Endometrial microvascular endothelial cells (primary cell): ENCODE measurements around the gene HIPK3. TPM values are rescaled to one million over a fixed set of nuclear protein-coding genes. Genes with fewer than 3 reads are reported as not detected.
"Not testable (repeated sequence)": the region's sequence is repeated elsewhere in the genome, so short reads cannot be mapped to it uniquely, and the experiment has no call there.

ENCODE experiments used
- in situ Hi-C: cut with HindIII; loops from 2 replicates; pipeline ENCODE4 v1.10.0; 2017; ENCODE audit warnings: low sequenced_read_pairs, low pct_unique_long_range_greater_than_20kb; ENCODE audit errors: inconsistent ontology term
- total RNA-seq: library from RNA; depleted of rRNA; stranded (reverse); fragments of >200 nt; gene quantifications from one replicate; pipeline ENCODE4 v1.2.3, GENCODE V29; 2015; ENCODE audit errors: inconsistent ontology term

The HIPK3 gene
- total RNA-seq, 1 donor from 2014 or later = 23.4 TPM

- in situ Hi-C loops = no loop called here
These were observed 35.1 kb downstream of the HIPK3 start for GRCh38 chr11:33292311-33292710.

GRCh38 chr11:33294224-33294623 lies 37.0 kb downstream of the HIPK3 start:
- in situ Hi-C loops = no loop called here

- in situ Hi-C loops = no loop called here
These were observed 37.6 kb downstream of the HIPK3 start for GRCh38 chr11:33294797-33295196.

GRCh38 chr11:33296695-33297094 lies 39.5 kb downstream of the HIPK3 start:
- in situ Hi-C loops = no loop called here

GRCh38 chr11:33303541-33303940 lies 46.4 kb downstream of the HIPK3 start:
- in situ Hi-C loops = no loop called here

- in situ Hi-C loops = not testable (repeated sequence)
These were observed 49.6 kb downstream of the HIPK3 start for GRCh38 chr11:33306821-33307220.

GRCh38 chr11:33307984-33308383 lies 50.8 kb downstream of the HIPK3 start:
- in situ Hi-C loops = no loop called here

GRCh38 chr11:33309118-33309517 lies 51.9 kb downstream of the HIPK3 start:
- in situ Hi-C loops = no loop called here

- in situ Hi-C loops = no loop called here
These were observed 53.7 kb downstream of the HIPK3 start for GRCh38 chr11:33310720-33311500.

- in situ Hi-C loops = no loop called here
These were observed 54.5 kb downstream of the HIPK3 start for GRCh38 chr11:33311680-33312079.

- in situ Hi-C loops = no loop called here
These were observed 58.6 kb downstream of the HIPK3 start for GRCh38 chr11:33315822-33316221.

- in situ Hi-C loops = no loop called here
These were observed 60.5 kb downstream of the HIPK3 start for GRCh38 chr11:33317662-33318061.

- in situ Hi-C loops = no loop called here
These were observed 63.0 kb downstream of the HIPK3 start for GRCh38 chr11:33320016-33320813.

- in situ Hi-C loops = no loop called here
These were observed 63.7 kb downstream of the HIPK3 start for GRCh38 chr11:33320814-33321330.

GRCh38 chr11:33321422-33321821 lies 64.2 kb downstream of the HIPK3 start:
- in situ Hi-C loops = no loop called here

- in situ Hi-C loops = no loop called here
These were observed 66.2 kb downstream of the HIPK3 start for GRCh38 chr11:33323421-33323820.

- in situ Hi-C loops = no loop called here
These were observed 67.3 kb downstream of the HIPK3 start for GRCh38 chr11:33324302-33324985.

GRCh38 chr11:33325451-33325850 lies 68.3 kb downstream of the HIPK3 start:
- in situ Hi-C loops = no loop called here

GRCh38 chr11:33329705-33330329 lies 72.6 kb downstream of the HIPK3 start:
- in situ Hi-C loops = no loop called here
